GM12864 (cell line): Measurements from ENCODE around the gene LRP3.

Experiments used
- DNase-seq: peaks from one replicate; pipeline ENCODE4 v3.0.0-alpha.2; 2011; ENCODE audit warnings: low read depth
- H3K4me3 ChIP-seq: 2 replicates; pipeline ENCODE4 v1.5.1; 2011; ENCODE audit warnings: mild to moderate bottlenecking, low read depth, low read length, control low read depth
- CTCF ChIP-seq: IDR thresholded peaks from 2 replicates; pipeline ENCODE4 v1.5.1; 2011; ENCODE audit warnings: low read depth, mild to moderate bottlenecking, moderate library complexity, low read length, control low read depth, inconsistent platforms; ENCODE audit errors: missing control alignments

Gene LRP3

GRCh38 chr19:33197591-33198000 is 3.5 kb downstream of the LRP3 start:
- H3K4me3 ChIP-seq: no peak overlapping the region

GRCh38 chr19:33198169-33198568 is 4.0 kb downstream of the LRP3 start:
- TF ChIP-seq CTCF: no peak
- no peak overlapping the region for H3K4me3 ChIP-seq
- no peak for DNase-seq

More at GRCh38 chr19:33197591-33198000, 3.5 kb downstream of the LRP3 start:
- no peak for DNase-seq
- no peak for TF ChIP-seq CTCF

GRCh38 chr19:33199441-33200265 is 5.5 kb downstream of the LRP3 start:
- no peak for DNase-seq
- TF ChIP-seq CTCF: no peak
- no peak overlapping the region for H3K4me3 ChIP-seq

GRCh38 chr19:33201473-33201872 is 7.3 kb downstream of the LRP3 start:
- no peak for TF ChIP-seq CTCF
- H3K4me3 ChIP-seq: no peak overlapping the region
- DNase-seq: no peak

GRCh38 chr19:33201886-33202545 is 7.9 kb downstream of the LRP3 start:
- DNase-seq: no peak
- no peak for TF ChIP-seq CTCF
- H3K4me3 ChIP-seq: no peak overlapping the region

- DNase-seq: no peak
- H3K4me3 ChIP-seq: no peak overlapping the region
- no peak for TF ChIP-seq CTCF
These were observed 8.7 kb downstream of the LRP3 start for GRCh38 chr19:33202546-33203507.
